Type B pancreatic cell (in vitro differentiated cells): ENCODE measurements around the gene TEX14. TPM values are rescaled to one million over a fixed set of nuclear protein-coding genes. Genes with fewer than 3 reads are reported as not detected.

Experiments used
- DNase-seq: peaks from one replicate; pipeline ENCODE4 v3.0.0; 2021; ENCODE audit warnings: mixed read lengths; ENCODE audit not compliant: unreplicated experiment; ENCODE audit errors: extremely low spot score
- H3K27ac Mint-ChIP-seq: 2 replicates; pipeline ENCODE4 v1.8.0; 2021; ENCODE audit warnings: mild to moderate bottlenecking, mixed read lengths
- H3K27me3 Mint-ChIP-seq: 2 replicates; pipeline ENCODE4 v1.8.0; 2021; ENCODE audit warnings: mixed read lengths
- H3K36me3 Mint-ChIP-seq: 2 replicates; pipeline ENCODE4 v1.8.0; 2021; ENCODE audit warnings: mixed read lengths
- H3K4me1 Mint-ChIP-seq: one replicate; pipeline ENCODE4 v1.8.0; 2021; ENCODE audit warnings: mixed read lengths; ENCODE audit not compliant: unreplicated experiment
- H3K4me3 Mint-ChIP-seq: 2 replicates; pipeline ENCODE4 v1.8.0; 2021; ENCODE audit warnings: mild to moderate bottlenecking, mixed read lengths
- H3K9me3 Mint-ChIP-seq: 2 replicates; pipeline ENCODE4 v1.8.0; 2021; ENCODE audit warnings: mixed read lengths
- CTCF ChIP-seq: fragments of 200-600 bp; sonication (generic); conservative IDR thresholded peaks from 2 replicates; pipeline ENCODE4 v1.5.0; 2021; ENCODE audit warnings: antibody characterized with exemption, mild to moderate bottlenecking
- total RNA-seq: library from RNA; stranded (reverse); gene quantifications from 2 replicates; pipeline ENCODE4 v1.2.1, GENCODE V29; 2021; ENCODE audit warnings: low replicate concordance

The TEX14 gene
- total RNA-seq, 1 donor from 2014 or later = 0.34 TPM

- no peak overlapping the region for H3K27ac Mint-ChIP-seq
- no peaks in the 10 kb centered on the region for H3K36me3 Mint-ChIP-seq
- DNase-seq = no peak
- H3K4me3 Mint-ChIP-seq = no peak overlapping the region
- TF ChIP-seq CTCF = no peak
- H3K27me3 Mint-ChIP-seq = peaks cover 4% of the 10 kb centered on the region
- no peaks in the 10 kb centered on the region for H3K4me1 Mint-ChIP-seq
- H3K9me3 Mint-ChIP-seq = no peaks in the 10 kb centered on the region
These were observed 111.2 kb downstream of the TEX14 start for GRCh38 chr17:58580671-58581070.

DNA sequence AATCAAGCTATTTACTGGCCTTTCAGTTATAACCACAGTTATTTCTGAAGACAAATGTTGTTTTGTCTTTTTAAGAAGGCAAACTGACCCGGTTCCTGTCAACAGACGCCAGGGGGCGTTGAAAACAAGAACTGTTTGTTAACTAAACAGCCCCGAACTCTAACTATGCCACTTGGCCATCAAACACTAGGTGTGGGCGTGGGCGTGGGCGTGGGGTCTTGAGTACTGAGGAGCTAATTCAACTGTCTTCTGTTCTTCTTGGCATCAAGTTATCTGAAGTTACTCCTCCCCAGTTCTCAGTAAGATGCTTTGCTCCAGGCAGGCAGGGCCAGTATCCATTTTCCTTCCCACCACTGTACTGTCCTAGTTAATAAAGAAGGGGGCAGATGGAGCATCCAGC lies 114.1 kb downstream of the TEX14 start:
- Mint-ChIP-seq H3K27ac (no peak overlapping the region), H3K27me3 (no peaks in the 10 kb centered on the region), H3K9me3 (no peaks in the 10 kb centered on the region), H3K4me3 (no peak overlapping the region), H3K4me1 (no peaks in the 10 kb centered on the region), H3K36me3 (no peaks in the 10 kb centered on the region)
- TF ChIP-seq CTCF = peak; percentile 81
- no peak for DNase-seq

DNA sequence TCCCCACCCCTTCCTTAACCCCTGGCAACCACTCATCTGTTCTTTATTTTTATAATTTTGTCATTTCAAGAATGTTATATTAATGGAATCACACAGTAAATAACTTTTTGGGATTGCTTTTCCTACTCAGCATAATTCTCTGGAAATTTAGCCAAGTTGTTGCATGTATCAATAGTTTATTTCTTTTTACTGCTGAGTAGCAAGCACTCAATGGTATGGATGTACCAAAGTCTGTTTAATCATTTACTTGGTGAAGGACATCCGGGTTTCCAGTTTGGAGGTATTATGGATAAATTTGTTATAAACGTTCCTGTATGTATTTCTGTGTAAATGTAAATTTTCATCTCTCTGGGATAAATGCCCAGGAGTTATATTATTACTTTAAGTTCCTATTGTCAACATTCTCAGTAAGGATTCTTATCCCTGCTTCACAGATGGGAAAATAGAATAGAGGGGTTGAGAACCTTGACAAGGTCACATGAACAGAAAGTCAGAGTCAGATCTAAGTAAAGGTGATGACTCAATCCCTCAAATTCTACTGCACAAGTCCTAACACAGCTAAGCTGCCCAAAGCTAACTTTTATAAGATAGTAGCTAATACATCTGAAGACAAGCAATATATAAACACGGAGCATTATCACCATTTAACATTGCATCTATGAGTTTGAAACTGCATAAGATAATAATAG lies 115.0 kb downstream of the TEX14 start:
- TF ChIP-seq CTCF = no peak
- H3K27ac Mint-ChIP-seq = no peak overlapping the region
- no peaks in the 10 kb centered on the region for H3K9me3 Mint-ChIP-seq

GRCh38 chr17:58575511-58575910 lies 116.3 kb downstream of the TEX14 start:
- Mint-ChIP-seq H3K4me3 (no peak overlapping the region), H3K36me3 (no peaks in the 10 kb centered on the region), H3K27me3 (no peaks in the 10 kb centered on the region), H3K4me1 (no peaks in the 10 kb centered on the region), H3K9me3 (no peaks in the 10 kb centered on the region), H3K27ac (peak overlapping the region; percentile 78)
- TF ChIP-seq CTCF = no peak
- no peak for DNase-seq

More for the DNA sequence above, 115.0 kb downstream of the TEX14 start:
- no peaks in the 10 kb centered on the region for H3K36me3 Mint-ChIP-seq
- no peaks in the 10 kb centered on the region for H3K27me3 Mint-ChIP-seq
- H3K4me1 Mint-ChIP-seq = no peaks in the 10 kb centered on the region
- DNase-seq = no peak
- H3K4me3 Mint-ChIP-seq = no peak overlapping the region

GRCh38 chr17:58574025-58574424 lies 117.8 kb downstream of the TEX14 start:
- TF ChIP-seq CTCF = no peak
- Mint-ChIP-seq H3K27ac (no peak overlapping the region), H3K4me1 (no peaks in the 10 kb centered on the region), H3K9me3 (no peaks in the 10 kb centered on the region), H3K27me3 (no peaks in the 10 kb centered on the region), H3K36me3 (no peaks in the 10 kb centered on the region), H3K4me3 (no peak overlapping the region)
- DNase-seq = no peak

- Mint-ChIP-seq H3K4me3 (no peak overlapping the region), H3K36me3 (no peaks in the 10 kb centered on the region), H3K4me1 (no peaks in the 10 kb centered on the region), H3K27me3 (no peaks in the 10 kb centered on the region), H3K27ac (no peak overlapping the region), H3K9me3 (no peaks in the 10 kb centered on the region)
- no peak for TF ChIP-seq CTCF
- DNase-seq = no peak
These were observed 119.0 kb downstream of the TEX14 start for GRCh38 chr17:58572846-58573245.
